Osteocyte (in vitro differentiated cells): ENCODE measurements around the gene MICB. TPM values are rescaled to one million over a fixed set of nuclear protein-coding genes. Genes with fewer than 3 reads are reported as not detected.

Experiments used
- DNase-seq: peaks from one replicate; pipeline ENCODE4 v3.0.0; 2021; ENCODE audit warnings: mixed read lengths; ENCODE audit not compliant: unreplicated experiment; ENCODE audit errors: extremely low spot score
- H3K27ac Mint-ChIP-seq: one replicate; pipeline ENCODE4 v1.8.0; 2021; ENCODE audit warnings: mild to moderate bottlenecking, mixed read lengths; ENCODE audit not compliant: unreplicated experiment
- H3K27me3 Mint-ChIP-seq: one replicate; pipeline ENCODE4 v1.8.0; 2021; ENCODE audit warnings: mixed read lengths; ENCODE audit not compliant: unreplicated experiment
- H3K36me3 Mint-ChIP-seq: one replicate; pipeline ENCODE4 v1.8.0; 2021; ENCODE audit warnings: mixed read lengths; ENCODE audit not compliant: unreplicated experiment
- H3K4me1 Mint-ChIP-seq: one replicate; pipeline ENCODE4 v1.8.0; 2021; ENCODE audit warnings: mixed read lengths; ENCODE audit not compliant: unreplicated experiment
- H3K4me3 Mint-ChIP-seq: one replicate; pipeline ENCODE4 v1.8.0; 2021; ENCODE audit warnings: mild to moderate bottlenecking, moderate library complexity, mixed read lengths; ENCODE audit not compliant: unreplicated experiment
- H3K9me3 Mint-ChIP-seq: one replicate; pipeline ENCODE4 v1.8.0; 2021; ENCODE audit warnings: mixed read lengths; ENCODE audit not compliant: unreplicated experiment
- CTCF ChIP-seq: fragments of 200-600 bp; sonication (generic); IDR thresholded peaks from 2 replicates; pipeline ENCODE4 v1.5.0; 2021; ENCODE audit warnings: antibody characterized with exemption, mild to moderate bottlenecking, moderate library complexity
- total RNA-seq: library from RNA; stranded (reverse); gene quantifications from 2 replicates; pipeline ENCODE4 v1.2.1, GENCODE V29; 2021

MICB gene
- total RNA-seq, 1 donor from 2014 or later = 12.1 TPM

DNA sequence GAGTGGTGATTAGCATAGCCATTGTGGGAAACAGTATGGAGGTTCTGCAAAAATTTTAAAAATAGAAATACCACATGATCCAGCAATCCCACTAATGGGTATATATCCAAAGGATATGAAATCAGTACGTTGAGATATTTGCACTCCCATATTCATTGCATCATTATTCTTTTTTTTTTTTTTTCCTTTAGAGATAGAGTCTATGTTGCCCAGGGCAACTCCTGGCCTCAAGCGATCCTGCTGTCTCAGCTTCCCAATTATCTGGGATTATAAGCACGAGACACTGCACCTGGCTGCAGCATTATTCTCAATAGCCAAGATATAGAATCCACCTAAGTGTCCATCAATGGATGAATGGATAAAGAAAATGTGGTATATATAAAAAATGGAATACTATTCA lies 23.9 kb downstream of the MICB start:
- H3K27ac Mint-ChIP-seq = no peak overlapping the region
- DNase-seq = no peak
- H3K9me3 Mint-ChIP-seq = no peaks in the 10 kb centered on the region
- H3K4me3 Mint-ChIP-seq = no peak overlapping the region
- peaks cover 20% of the 10 kb centered on the region for H3K27me3 Mint-ChIP-seq
- H3K4me1 Mint-ChIP-seq = peaks cover 7% of the 10 kb centered on the region
- no peaks in the 10 kb centered on the region for H3K36me3 Mint-ChIP-seq
- TF ChIP-seq CTCF = no peak

DNA sequence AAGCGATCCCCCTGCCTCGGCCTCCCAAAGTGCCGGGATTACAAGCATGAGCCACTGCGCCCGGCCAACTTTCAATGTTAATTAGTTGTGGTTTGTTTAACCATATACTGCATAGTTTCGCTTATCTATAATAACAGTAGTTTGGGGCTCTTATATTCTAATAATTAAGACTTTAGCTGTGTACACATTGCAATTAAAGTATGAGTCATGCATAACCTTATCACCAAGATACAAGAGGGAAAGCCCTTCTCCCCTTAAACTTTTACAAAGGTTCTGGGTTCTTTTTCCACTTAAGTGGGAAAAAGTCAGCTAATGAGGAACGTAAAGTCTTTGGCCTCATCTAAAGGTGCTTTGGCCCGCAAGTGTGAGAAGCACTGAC lies 27.6 kb downstream of the MICB start:
- Mint-ChIP-seq H3K9me3 (no peaks in the 10 kb centered on the region), H3K4me3 (no peak overlapping the region), H3K27ac (no peak overlapping the region), H3K27me3 (peaks cover 14% of the 10 kb centered on the region), H3K4me1 (peaks cover 8% of the 10 kb centered on the region), H3K36me3 (peaks cover 6% of the 10 kb centered on the region)
- no peak for TF ChIP-seq CTCF
- DNase-seq = no peak

- no peak for DNase-seq
- H3K9me3 Mint-ChIP-seq = no peaks in the 10 kb centered on the region
- peak overlapping the region; percentile 21 for H3K27ac Mint-ChIP-seq
These were observed 28.1 kb downstream of the MICB start for GRCh38 chr6:31525932-31526591.

DNA sequence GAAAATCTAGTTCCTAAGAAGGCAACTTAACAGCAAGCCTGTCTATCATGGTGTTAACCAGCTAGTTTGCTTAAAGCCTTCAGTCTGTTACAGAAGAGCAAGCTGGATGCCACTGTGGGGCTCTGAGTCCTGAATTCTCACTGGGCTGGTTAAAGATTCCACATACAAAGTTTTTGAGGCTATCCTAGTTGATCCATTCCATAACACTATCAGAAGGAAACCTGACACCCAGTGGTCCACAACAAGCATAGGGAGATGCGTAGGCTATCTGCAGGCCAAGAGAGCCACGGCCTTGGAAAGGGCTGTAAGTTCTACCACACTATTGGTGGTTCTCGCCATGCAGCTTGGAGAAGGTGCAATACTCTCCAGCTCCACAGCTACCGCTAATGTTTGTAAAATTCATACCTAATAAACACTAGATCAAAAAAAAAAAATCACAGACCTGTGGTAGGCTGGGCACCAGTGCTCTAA lies 30.4 kb downstream of the MICB start:
- Mint-ChIP-seq H3K4me3 (no peak overlapping the region), H3K9me3 (no peaks in the 10 kb centered on the region), H3K27me3 (no peaks in the 10 kb centered on the region), H3K27ac (peak overlapping the region; percentile 43), H3K36me3 (peaks cover 26% of the 10 kb centered on the region), H3K4me1 (peaks cover 8% of the 10 kb centered on the region)
- DNase-seq = no peak
- TF ChIP-seq CTCF = no peak

More at GRCh38 chr6:31525932-31526591, 28.1 kb downstream of the MICB start:
- Mint-ChIP-seq H3K27me3 (peaks cover 11% of the 10 kb centered on the region), H3K36me3 (peaks cover 11% of the 10 kb centered on the region), H3K4me1 (peaks cover 8% of the 10 kb centered on the region), H3K4me3 (no peak overlapping the region)
- no peak for TF ChIP-seq CTCF

DNA sequence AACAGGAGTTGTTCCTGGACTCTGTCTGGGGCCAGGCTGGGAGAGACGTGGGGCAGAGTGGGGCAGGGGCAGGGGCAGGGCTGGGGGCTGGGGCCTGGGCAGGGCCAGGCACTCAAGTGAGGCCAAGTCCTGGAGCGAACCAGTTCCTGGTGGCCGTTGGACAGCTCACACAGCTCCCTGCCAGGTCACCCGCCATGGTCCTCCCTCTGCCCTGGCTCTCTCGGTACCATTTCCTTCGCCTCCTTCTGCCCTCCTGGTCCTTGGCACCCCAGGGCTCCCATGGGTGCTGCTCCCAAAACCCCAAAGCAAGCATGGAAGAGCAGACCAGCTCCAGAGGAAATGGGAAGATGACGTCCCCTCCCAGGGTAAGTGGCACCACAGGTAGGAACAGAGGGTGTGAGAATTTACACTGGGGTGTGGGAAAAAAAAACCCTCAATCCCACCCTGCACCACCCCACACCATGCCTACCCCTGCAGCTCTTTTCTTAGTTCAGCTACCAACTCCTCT lies 30.9 kb downstream of the MICB start, which contains the start of gene MCCD1:
Gene MCCD1 (plus strand): TSS at position 142 of the 508 bp plus-strand sequence. CDS start 53 bp downstream, at position 195.
- no peak within 1 kb of the TSS for H3K4me3 Mint-ChIP-seq

More for the DNA sequence above, 30.9 kb downstream of the MICB start, which contains the start of gene MCCD1:
- TF ChIP-seq CTCF = no peak
- DNase-seq = no peak
- no peaks in the 10 kb centered on the region for H3K27me3 Mint-ChIP-seq
- peak within 1 kb of the TSS; percentile 44 for H3K27ac Mint-ChIP-seq
- peaks cover 30% of the 10 kb centered on the region for H3K36me3 Mint-ChIP-seq
- peaks cover 8% of the 10 kb centered on the region for H3K4me1 Mint-ChIP-seq
- no peaks in the 10 kb centered on the region for H3K9me3 Mint-ChIP-seq
